Measurements from ENCODE around the gene CCDC40.

The CCDC40 gene

DNA sequence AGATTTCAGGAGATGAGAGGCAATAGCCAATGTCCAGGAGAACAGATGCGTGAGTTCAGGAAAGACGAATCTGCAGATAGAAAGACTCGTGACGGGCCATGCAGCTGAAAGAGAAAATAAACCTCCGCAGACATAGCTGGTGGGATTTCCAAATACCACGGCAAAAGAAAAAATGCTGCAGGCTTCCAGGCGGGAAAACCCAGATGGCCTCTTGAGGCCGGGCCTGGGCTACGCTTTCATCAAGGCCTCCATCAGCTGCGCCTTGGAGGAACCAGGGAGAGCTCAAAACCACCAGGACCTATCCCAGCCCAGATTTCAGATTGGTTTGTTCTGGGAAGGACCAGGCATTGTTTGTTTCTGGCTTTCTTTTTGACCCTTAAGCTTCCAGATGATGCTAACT, 16.7 kb downstream of the CCDC40 start:
- DNase-seq: no peak

DNA sequence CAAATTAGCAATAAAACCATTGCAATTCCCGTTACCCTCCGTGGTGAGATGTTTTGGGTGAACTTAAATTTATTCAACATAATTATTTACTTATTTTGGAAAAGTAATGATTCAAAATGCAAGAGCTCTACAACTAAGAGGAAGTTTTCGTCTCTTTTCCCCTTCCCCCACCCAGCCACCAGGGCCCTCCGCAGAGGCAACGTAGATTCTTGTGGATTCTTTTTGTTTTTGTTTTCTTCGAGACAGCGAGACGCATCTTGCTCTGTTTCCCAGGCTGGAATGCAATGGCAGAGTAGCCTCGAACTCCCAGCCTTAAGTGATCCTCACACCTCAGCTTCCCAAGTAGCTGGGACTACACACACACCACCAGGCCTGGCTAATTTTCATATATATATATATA, 19.2 kb downstream of the CCDC40 start:
- DNase-seq: no peak

DNA sequence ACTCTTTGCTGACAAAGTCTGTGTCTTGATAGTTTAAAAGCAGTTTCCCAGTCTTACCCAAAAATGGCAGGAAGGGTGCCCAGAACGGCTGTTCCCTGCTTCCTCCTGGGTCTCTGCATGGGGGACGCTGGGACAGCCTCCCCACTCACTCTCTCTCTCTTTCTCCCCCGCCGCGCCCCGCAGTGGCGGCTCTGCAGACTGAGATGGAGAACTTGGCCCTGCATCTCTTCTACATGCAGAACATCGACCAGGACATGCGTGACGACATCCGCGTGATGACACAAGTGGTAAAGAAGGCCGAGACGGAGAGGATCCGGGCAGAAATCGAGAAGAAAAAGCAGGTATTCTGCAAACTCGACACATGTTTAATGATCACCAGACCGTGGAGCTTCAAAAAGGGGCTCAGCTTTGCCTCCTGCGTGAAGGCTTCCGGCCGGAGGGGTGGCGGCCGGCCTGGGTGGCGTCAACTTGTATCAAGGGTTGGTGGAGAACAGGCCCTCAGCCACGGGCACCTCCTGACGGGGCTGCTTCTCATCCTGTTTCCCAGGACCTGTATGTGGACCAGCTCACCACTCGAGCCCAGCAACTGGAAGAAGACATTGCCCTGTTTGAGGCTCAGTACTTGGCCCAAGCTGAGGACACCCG, 22.0 kb downstream of the CCDC40 start:
- DNase-seq: no peak

DNA sequence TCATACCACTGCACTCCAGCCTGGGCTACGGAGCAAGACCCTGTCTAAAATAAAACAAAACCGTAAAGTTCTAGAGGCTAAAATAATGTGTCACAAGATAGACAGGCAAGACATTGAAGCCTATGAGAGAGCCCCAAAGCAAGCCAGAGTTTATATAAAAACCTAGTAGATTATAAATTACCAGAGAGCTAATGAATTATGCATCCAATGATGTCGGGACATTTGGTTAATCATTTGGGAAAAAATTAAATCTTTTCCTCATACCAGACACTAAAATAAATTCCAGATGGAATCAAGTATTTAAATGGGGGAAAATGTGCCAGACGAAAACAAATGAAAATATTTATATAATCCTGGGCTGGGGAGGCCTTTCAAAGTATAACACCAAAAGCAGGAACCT, 24.2 kb downstream of the CCDC40 start:
- DNase-seq: no peak

DNA sequence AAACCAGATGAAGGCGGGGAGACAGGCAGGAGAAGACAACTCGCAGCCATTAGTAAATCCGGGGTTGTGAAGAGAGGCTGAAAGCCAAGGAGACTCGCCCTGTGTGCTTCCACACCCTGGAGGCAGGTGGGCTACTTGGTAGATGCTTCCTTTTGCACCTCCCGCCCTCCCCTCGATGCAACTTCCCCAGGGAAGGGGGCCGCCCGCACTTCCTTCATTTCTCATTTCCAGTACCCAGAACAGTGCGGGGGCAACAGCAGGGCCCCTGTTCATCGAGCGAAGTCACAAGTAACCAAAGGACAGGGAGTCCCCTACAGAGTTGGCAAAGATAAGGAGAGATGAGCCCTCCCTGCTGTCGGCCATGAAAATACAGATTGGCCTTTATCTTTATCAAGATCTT, 25.0 kb downstream of the CCDC40 start:
- DNase-seq: no peak

DNA sequence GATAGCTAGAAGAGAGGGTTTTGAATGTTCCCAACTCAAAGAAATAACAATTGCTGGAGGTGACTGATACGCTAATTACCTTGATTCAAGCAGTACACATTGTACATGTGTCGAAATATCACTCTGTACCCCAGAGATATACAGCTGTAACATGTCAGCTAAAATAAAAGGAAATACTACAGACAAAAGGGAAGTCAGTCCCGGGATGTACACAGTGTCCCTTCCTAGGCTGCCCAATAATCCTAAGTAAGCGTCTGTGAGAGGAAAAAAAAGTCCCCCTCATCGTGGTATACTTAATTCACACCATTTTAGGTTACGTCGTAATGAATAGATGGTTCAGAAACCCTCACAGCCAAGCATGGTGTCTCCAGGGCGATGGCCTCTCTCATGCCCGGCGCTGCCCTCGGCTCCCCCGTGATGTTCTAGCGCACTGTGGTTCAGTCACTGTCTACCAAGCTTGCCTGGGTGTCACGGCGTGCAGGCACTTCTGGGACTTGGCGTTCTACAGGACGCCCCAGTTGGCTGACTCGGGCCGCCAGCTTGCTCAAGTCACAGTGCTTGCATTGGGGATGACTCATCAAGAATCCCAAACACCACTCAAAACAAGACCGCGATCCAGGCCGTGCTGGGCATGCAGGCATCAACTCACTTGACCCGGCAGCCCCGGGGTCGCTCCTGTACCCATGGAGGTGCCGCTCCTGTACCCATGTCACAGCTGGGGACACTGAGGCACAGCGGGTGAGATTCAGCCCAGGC, 27.6 kb downstream of the CCDC40 start:
- DNase-seq: peak in 1 of 2 donors; percentile 9

DNA sequence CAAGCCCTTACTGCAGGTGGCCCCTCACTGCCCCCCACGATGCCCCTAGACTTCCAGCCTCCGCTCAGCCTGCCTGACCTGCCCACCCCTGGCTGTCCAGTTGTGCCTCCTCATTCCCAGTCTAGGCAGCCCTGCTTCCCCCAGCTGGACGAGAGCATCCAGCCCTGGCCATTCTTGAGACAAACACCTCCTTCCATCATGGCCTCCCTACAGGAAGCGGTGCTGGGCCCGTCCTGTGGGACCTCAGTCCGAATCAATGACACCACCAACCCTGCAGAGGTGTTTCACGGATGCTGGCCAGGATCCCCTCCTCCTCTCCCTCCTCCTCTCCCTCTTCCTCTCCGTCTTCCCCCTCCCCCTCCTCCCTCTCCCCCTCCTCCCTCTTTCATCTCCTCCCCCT, 28.3 kb downstream of the CCDC40 start:
- DNase-seq: no peak

DNA sequence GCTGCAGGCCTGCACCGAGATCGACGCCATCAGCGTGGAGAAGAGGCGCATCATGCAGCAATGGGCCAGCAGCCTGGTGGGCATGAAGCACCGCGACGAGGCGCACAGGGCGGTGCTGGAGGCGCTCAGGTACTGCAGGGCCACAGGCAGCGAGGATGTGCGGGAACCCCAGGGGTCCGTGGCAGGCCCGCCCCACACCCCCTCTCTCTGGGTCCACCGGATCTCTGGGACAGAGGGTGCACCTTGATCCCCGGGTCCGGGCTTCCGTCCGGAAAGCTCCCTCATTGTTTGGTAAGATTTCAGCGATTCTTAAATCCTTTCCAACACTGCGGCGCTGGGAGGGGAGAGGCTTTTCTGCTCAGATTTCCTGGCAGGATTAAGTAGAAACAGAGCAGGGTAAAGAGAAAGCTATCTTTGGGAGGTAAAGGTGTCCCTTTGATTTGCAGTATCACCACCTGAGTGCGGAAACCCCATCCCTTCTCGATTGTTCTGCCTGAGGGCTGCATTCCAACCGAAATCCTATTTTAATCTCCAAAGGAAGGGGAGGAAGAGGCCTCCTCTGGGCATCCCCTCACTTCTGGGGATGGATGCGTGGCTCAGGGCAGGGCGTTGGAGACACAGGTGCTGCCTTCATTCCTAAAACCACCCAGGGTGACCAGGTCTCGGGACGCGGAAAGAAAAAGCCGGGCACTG, 29.2 kb downstream of the CCDC40 start:
- DNase-seq: no peak

DNA sequence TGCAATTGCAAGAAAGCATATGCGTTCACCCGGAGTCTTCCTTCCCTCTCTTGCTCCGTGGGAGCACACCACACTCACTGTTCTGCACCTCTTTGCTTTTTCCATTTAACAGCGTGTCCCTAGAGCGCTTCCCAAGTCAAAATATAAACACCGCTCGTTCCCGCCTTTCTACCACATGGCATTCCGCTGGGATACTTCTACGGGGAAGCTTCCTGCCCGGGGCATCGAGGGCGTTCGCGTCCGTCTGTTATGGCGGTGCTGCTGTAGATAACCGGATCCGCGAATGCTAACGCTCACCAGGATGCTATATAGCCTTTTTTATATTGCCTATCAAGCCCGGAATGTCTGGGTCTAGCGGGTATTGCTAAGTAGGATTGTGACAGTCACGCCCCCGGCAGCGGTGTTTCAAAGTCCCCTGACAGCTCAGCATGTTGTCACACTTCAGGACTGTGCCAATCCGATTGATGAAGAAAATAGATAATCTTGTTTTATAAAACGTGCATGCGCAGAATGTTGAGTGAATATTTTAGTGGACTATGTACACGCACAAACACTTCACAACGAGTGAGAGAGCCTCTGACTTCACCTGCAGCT, 31.0 kb downstream of the CCDC40 start:
- DNase-seq: no peak

DNA sequence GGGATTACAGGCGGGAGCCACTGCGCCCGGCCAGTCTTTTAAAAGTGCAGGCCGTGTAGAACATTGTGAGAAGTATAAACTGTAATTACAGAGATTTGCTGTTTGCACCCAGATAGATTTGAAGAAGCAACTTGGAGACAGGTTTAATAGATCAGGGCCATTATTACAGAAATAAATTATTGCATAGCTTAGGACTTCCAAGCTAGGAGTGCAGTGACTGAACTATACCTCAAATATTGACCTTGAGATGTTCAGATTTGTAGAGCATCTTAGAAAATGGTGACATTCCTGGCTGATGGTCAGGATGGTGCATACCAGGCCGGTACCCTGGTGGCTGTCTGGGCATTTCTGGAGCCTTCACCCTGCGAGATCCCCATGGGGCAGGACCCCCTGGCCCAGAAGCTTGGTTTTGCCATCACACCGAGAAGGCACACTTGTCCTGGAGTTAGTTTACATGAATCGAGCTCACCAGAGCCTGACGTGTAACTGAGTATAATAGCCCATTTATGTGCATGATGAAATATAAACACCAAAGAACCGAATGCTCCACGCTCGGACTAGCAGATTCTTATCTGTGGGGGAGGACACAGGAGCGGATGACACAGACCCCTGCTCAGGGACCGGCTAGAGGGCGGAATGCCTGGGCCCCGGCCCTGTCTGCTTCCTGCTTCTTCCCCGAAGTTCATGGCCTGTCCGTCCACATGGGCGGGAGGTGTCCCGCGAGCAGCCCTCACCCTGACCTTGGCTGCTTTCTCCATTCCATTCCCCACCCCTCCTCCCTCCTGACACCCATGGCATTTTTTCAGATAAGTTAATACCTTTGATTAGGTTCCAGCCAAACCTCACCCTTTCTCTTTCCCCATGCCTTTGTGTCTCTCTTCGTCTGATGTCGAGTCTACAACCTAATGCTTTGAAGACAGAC, 32.1 kb downstream of the CCDC40 start:
- DNase-seq: no peak

DNA sequence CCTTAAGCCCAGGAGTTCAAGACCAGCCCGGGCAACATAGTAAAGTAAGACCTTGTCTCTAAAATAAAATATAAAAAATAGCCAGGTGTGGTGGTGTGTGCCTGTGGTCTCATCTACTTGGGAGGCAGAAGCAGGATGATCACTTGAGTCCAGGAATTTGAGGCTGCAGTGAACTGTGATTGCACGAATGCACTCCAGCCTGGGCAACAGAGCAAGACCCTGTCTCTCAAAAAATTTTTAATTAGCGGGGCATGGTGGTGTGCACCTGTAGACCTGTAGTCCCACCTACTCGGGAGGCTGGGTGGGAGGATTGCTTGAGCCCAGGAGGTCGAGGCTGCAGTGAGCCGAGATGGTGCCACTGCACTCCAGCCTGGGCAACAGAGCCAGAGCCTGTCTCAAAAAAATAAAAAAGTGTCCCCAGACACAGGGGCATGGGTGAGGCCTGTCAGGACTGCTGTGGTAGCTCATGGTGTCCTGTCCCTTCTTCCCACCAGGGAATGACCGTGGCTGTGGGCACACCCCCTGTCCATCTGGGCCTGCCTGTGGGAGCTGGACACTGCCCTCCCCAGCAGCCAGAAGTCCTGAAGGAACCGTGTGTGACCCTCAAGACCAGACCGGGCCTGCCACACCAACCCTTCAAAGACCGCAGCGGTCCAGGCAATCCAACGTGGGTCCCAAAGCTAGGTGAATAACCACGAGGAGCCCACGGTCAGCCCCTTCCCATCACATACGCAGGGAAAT, 34.1 kb downstream of the CCDC40 start:
- DNase-seq: no peak

DNA sequence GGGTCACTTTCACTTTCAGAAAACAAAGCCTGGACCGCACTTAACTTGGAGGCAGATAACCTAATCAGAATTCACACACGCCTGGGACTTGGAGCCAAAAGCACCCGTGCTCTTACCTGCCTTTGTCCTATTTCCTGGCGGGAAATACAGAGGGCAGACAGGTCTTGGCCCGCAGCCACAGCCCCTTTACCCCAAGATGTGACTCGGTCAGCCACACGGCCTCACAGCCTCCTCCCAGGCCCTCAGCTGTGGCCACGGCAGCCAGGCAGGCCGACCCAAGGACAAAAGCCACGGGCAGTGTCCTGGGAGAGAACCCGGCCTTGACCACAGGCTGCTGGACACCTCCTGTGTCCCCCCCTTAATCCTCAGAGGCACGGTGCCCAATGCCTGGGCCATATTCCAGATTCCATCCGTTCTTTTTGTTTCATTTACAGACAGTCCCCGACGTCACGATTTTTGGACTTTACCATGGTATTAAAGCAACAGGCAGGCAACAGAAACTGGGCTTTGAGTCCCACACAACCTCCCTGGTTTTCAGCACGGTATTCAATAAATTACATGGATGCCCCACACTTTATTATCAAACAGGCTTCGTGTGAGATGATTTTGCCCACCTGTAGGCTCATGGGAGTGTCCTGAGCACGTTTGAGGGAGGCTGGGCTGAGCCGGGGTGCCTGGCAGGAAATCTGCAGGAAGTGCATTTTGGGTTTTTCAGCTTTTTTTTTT, 34.8 kb downstream of the CCDC40 start:
- DNase-seq: no peak

DNA sequence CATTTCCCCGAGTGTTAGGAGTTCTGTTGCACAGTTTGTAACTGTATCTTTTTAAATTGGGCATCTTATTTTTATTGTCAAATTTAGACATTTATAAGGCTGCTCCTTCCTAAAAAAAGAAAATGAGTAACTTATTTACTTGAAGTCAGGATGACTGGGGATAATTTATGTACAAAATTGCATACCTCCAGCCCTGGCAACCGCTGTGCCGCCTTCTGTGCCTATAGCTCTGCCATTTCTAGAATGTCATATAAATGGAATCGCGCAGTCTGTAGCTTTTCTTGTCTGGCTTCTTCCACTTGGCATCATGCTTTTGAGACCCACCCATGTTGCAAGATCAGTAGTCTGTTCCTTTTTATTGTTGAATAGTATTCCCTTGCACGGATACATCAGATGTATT, 36.0 kb downstream of the CCDC40 start:
- DNase-seq: no peak

DNA sequence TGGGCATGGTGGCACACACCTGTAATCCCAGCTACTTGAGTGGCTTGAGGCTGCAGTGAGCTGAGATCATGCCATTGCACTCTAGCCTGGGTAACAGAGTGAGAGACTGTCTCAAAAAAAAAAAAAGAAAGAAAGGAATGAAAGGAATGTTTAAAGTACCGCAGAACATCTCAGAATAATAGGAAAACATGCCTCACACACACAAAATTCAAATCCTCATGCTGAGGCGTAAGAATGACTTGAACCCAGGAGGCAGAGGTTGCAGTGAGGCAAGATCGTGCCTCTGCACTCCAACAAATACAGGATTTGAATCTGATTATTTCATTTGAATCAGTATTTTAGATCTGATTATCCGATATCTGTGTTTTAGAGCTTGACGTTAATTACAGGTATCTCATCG, 43.6 kb downstream of the CCDC40 start:
- DNase-seq: no peak

DNA sequence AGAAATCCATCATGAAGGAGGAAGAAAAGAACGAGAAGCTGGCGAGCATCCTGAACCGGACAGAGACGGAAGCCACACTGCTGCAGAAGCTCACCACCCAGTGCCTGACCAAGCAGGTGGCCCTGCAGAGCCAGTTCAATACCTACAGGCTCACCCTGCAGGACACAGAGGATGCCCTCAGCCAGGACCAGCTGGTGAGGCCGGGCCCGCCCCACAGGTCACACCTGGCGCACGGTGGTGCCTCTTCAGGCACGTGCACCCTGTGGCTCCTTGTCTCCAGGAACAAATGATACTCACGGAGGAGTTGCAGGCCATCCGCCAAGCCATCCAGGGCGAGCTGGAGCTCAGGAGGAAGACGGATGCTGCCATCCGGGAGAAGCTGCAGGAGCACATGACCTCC, 45.2 kb downstream of the CCDC40 start:
- DNase-seq: no peak

DNA sequence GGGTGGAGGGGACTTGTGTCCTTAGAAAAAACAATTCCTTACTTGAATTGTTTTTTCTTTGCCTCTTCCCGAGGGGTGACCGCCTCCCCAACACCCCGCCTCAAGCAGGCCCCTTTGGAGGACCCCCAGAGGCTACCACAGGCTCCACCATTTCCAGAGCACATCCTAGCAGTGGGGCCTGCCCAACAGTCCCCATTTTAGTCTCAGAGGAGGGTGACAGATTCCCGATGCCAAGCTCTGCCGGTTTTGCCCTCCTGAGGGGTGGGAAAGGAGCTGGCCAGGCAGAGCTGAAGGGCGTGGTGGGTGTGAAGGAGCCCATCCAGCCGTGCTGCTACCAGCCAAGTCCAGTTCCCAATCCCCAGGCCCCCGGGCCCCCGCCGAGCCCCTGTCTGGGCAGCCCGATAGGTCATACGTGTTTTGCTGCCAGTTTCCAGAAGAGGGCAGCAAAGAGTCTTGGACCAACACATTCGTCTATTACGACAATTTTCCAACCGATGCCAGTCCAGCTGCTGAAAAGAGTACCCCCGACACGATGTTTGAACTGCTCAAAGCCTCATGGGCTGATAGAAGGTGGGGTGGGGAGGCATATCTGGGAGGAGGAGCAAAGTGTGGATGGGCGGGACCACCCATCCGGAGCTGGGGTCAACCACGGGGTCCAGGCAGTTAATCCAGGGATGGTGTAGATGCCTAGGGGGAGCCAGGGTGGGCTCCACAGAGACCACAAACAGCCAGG, 46.1 kb downstream of the CCDC40 start:
- peak; percentile 61 to 66 for DNase-seq

DNA sequence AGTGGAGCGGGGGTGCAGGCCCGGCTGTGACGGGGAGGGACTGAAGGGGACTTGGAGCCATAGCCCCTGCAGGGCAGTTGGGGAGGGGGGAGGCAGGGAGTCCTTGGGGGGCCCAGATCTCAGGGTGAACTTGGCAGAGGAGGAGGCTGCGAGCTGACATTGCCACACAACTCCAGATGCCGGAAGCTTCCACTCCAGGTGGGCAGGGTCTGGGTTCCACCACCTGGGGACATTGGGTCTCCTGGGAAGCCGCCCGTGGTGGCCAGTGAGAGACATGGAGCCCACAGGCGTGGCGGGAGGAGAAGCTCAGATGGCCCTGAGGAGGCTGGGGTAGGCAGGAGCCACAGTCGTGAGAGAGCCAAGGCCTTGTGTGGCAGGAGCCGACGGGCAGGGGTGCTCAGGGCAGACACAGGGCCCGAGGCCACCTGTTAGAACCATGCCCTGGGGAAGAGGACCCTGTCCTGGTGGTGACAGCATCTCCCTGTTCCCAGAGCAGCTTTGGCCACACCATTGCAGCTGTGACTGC, 46.8 kb downstream of the CCDC40 start:
- DNase-seq: no peak

DNA sequence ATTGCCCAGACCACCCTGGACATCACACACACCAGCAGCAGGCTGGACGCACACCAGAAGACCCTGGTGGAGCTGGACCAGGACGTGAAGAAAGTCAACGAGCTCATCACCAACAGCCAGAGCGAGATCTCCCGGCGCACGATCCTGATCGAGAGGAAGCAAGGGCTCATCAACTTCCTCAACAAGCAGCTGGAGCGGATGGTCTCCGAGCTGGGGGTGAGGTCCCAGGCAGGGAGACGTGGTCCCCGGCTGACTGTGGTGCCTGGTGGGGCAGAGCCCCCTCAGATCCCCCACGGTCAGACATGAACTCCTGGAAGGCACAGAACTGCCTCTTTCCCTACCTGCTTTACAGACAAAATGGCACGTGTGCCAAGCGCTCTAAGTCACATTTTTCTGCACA, 48.3 kb downstream of the CCDC40 start:
- no peak for DNase-seq

DNA sequence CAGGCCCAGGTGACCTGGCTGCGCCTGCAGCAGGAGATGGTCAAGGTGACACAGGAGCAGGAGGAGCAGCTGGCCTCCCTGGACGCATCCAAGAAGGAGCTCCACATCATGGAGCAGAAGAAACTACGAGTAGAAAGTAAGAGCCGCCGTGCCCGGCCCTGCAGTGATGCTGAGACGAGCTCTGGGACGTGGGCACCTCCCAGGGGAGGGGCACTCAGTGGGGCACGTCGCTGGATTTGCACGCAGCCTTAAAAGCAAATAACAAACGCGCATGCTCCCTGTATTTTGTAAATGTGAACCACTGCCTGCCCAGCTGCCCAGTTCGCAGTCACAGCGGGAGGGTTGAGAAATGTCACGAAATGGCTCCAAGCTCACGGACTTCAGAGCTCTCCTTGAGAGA, 49.6 kb downstream of the CCDC40 start:
- no peak for DNase-seq

DNA sequence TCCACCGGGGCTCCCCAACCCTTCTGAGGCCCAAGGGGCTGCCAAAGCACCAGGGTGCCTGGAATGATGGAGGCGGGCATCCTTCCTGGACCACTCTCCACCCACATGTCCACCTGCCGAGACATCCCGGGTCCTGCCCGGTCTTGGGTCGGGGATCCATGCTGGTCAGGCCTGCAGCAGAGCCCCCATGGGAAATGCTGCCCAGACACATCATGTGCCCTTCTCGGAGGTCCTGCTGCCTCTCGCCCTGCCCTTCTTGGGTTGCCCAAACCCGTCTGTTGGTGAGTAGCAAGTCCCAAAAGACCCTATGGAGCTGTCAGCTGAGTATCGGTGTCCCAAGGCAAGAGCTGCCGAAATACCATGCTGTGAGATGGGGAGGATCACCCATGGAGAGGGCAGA, 50.2 kb downstream of the CCDC40 start:
- DNase-seq: no peak
